Adrenal gland (tissue), 12 donors: ENCODE measurements around the gene CTRB1. TPM values are rescaled to one million over a fixed set of nuclear protein-coding genes. Genes with fewer than 3 reads are reported as not detected.

ENCODE experiments used
- DNase-seq, 7 donors: peaks; one replicate each; pipeline ENCODE4 v3.0.0-alpha.2; 2019 to 2020
- H3K27ac ChIP-seq, 5 donors: fragments of 200-600 bp; sonication (generic) in 4 of 5; 1 replicate in 3 of 5; 2 replicates in 2 of 5; pipeline versions ENCODE4 v1.5.1 to v1.8.0; 2016 to 2020; ENCODE audit warnings: mild to moderate bottlenecking in 1 of 5
- H3K27me3 ChIP-seq: fragments of 200-600 bp; 2 replicates; pipeline ENCODE4 v1.8.0; 2021
- H3K36me3 ChIP-seq, 2 donors: fragments of 200-600 bp; replicated peaks in 1 of 2; 1 replicate in 1 of 2; 2 replicates in 1 of 2; pipeline versions ENCODE4 v1.5.1 to v1.8.0; 2018 to 2022
- H3K4me1 ChIP-seq, 2 donors: fragments of 200-600 bp; replicated peaks in 1 of 2; 1 replicate in 1 of 2; 2 replicates in 1 of 2; pipeline versions ENCODE4 v1.5.1 to v1.8.0; 2018 to 2021
- H3K4me3 ChIP-seq, 4 donors: fragments of 200-600 bp; sonication (generic) in 3 of 4; one replicate each; pipeline ENCODE4 v1.5.1; 2016 to 2018
- H3K9me3 ChIP-seq, 3 donors: fragments of 200-600 bp; sonication (generic) in 1 of 3; replicated peaks in 1 of 3; 1 replicate in 2 of 3; 2 replicates in 1 of 3; pipeline versions ENCODE4 v1.5.1 to v1.8.0; 2016 to 2021
- POLR2A ChIP-seq, 2 donors: fragments of 450-650 bp; IDR thresholded peaks; one replicate each; pipeline ENCODE4 v1.6.1; 2017; ENCODE audit warnings: antibody characterized with exemption in 2 of 2, mild to moderate bottlenecking in 2 of 2, moderate library complexity in 1 of 2
- whole genome bisulfite sequencing, 4 donors: extraction: QIAGEN DNeasy Blood & Tissue Kit in 2 of 4; methylation state at CpG; one replicate each; pipeline versions ENCODE4 v1.1.5 to v1.1.7; 2013 to 2017; 5-methylcytosine and 5-hydroxymethylcytosine counted together
- intact Hi-C, 2 donors: fragments of 100-400 bp; cut with DNase I; formaldehyde crosslinking; loops; one replicate each; pipeline versions ENCODE4 v1.14.1 to v1.15.0; 2022 to 2023
- polyA plus RNA-seq, 3 donors: library from polyadenylated mRNA; stranded (reverse); fragments of 200-250 nt in 2 of 3; fragments of 350-450 nt in 1 of 3; fragmentation: Illumina TruSeq in 1 of 3; extraction: RNeasy Lipid Tissue Mini Kit (QIAGEN cat#74804) in 1 of 3; gene quantifications; one replicate each; pipeline ENCODE4 v1.2.3, GENCODE V29; 2013 to 2014
- total RNA-seq, 9 donors: library from RNA; depleted of rRNA in 4 of 9; stranded (reverse); fragments of >200 nt in 4 of 9; fragments of 120-200 nt in 1 of 9; fragmentation: NEBNext Ultra II Directional in 1 of 9; extraction: Animal tissue kit (Norgen Biotek cat#: 25700) in 1 of 9; gene quantifications; one replicate each; pipeline versions ENCODE4 v1.1.0 to v1.2.4, GENCODE V29; 2013 to 2023
- TF ChIP-seq, protein P1 (sequence below), 6 experiments: fragments of 450-650 bp in 4 of 6; fragments of 200-600 bp in 2 of 6; sonication (generic) in 1 of 6; IDR thresholded peaks; 1 replicate in 5 of 6; 2 replicates in 1 of 6; pipeline versions ENCODE4 v1.5.1 to v1.8.0; 2016 to 2021; ENCODE audit warnings: antibody characterized with exemption in 6 of 6, mild to moderate bottlenecking in 2 of 6, moderate library complexity in 1 of 6
- donor health status: healthy with polysubstance abuse.
- donor health status: Bipolar disorder and iron deficiency.
- donor health status: DM: yes; HTN: yes; CAD: no.
- donor health status: DM: no; HTN: no; CAD: no.
- donor health status: DM: no; HTN: no; CAD: no.
- donor health status: DM: yes; HTN: yes; CAD: no.

CTRB1 gene
- total and polyA plus RNA-seq, 12 donors: 0.67 to 9.9 (median 2.0) TPM; not detected in 3

DNA sequence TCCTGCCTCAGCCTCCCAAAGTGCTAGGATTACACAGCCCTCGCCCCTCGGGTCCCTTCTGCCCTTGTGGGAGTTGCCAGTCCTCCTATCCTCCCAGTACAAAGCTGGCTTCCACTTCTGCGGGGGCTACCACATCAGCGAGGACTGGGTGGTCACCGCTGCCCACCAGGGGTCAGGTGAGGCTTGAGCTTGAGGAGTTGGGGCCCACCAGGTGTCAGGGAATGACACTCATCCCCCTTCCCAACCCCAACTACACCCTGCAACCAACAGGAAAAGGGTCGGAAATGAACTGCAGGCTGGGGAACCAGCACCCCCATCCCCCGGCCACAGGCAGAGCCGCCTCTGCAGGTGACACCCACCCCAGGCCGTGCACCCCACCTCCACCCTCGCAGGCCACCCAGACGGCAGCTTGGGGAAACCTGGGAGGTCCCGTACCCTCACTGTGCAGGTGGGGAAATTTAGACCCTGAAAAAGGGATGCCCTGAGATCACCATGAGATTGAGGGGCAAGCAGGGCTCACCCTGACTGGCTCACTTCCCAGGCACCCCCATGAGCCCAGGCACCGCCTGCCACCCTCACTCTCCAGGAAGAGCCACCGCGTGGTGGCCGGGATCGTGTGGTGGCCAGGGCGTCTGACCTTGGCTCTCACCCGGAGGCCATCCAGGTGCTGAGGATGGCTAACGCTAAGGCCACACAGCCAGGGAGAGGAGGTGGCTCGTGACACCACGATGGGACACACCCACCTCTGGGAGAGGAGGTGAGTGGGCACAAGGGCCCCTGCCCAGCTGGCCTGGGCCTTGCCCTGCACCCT, 8.0 kb downstream of the CTRB1 start:
- H3K27ac ChIP-seq: no peak overlapping the region
- DNase-seq: no peak
- no peaks in the 10 kb centered on the region for H3K4me1 ChIP-seq
- no peaks in the 10 kb centered on the region for H3K9me3 ChIP-seq
- intact Hi-C loops: no loop called here
- H3K4me3 ChIP-seq: no peak overlapping the region
- 58 to 64% (median 59%) methylated on average over 2 to 22 of the region's 22 CpGs for WGBS, 4 donors
- H3K27me3 ChIP-seq: no peaks in the 10 kb centered on the region
- peaks cover 0 to 37% of the 10 kb centered on the region in 2 donors for H3K36me3 ChIP-seq
- TF ChIP-seq POLR2A (IDR thresholded peaks at IDR 0.05): no peak
- TF ChIP-seq, protein P1, sequence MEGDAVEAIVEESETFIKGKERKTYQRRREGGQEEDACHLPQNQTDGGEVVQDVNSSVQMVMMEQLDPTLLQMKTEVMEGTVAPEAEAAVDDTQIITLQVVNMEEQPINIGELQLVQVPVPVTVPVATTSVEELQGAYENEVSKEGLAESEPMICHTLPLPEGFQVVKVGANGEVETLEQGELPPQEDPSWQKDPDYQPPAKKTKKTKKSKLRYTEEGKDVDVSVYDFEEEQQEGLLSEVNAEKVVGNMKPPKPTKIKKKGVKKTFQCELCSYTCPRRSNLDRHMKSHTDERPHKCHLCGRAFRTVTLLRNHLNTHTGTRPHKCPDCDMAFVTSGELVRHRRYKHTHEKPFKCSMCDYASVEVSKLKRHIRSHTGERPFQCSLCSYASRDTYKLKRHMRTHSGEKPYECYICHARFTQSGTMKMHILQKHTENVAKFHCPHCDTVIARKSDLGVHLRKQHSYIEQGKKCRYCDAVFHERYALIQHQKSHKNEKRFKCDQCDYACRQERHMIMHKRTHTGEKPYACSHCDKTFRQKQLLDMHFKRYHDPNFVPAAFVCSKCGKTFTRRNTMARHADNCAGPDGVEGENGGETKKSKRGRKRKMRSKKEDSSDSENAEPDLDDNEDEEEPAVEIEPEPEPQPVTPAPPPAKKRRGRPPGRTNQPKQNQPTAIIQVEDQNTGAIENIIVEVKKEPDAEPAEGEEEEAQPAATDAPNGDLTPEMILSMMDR (IDR thresholded peaks at IDR 0.05): no peak

GRCh38 chr16:75227361-75228142, 8.8 kb downstream of the CTRB1 start:
- Histone ChIP-seq H3K9me3 (no peaks in the 10 kb centered on the region), H3K36me3 (peaks cover 0 to 42% of the 10 kb centered on the region in 2 donors), H3K27me3 (no peaks in the 10 kb centered on the region), H3K4me3 (no peak overlapping the region), H3K4me1 (no peaks in the 10 kb centered on the region), H3K27ac (no peak overlapping the region)
- no peak for DNase-seq
- WGBS, 4 donors: 85 to 88% (median 87%) methylated on average over 11 to 18 of the region's 18 CpGs
- TF ChIP-seq, protein P1 (IDR thresholded peaks at IDR 0.05): no peak
- TF ChIP-seq POLR2A (IDR thresholded peaks at IDR 0.05): no peak
- intact Hi-C loops: no loop called here

GRCh38 chr16:75228143-75228976, 9.6 kb downstream of the CTRB1 start:
- intact Hi-C loops: no loop called here
- Histone ChIP-seq H3K27me3 (no peaks in the 10 kb centered on the region), H3K4me3 (no peak overlapping the region), H3K9me3 (no peaks in the 10 kb centered on the region), H3K36me3 (peaks cover 0 to 46% of the 10 kb centered on the region in 2 donors), H3K4me1 (no peaks in the 10 kb centered on the region), H3K27ac (no peak overlapping the region)
- WGBS, 4 donors: 88 to 91% (median 90%) methylated on average over 12 to 17 of the region's 17 CpGs
- TF ChIP-seq, protein P1 (IDR thresholded peaks at IDR 0.05): no peak
- TF ChIP-seq POLR2A (IDR thresholded peaks at IDR 0.05): no peak
- no peak for DNase-seq
